GM21528 (cell line): ENCODE data around the gene RALGPS1.

Experiments
- ATAC-seq: cut with Tn5 transposase; IDR thresholded peaks from one replicate; pipeline ENCODE4 v1.9.1; 2021; ENCODE audit warnings: mild to moderate bottlenecking, moderate library complexity; ENCODE audit not compliant: unreplicated experiment, low FRiP score

RALGPS1 gene

GRCh38 chr9:127128341-127129072 is 213.9 kb downstream of the RALGPS1 start:
- ATAC-seq, result no peak

- no peak for ATAC-seq
Measured at GRCh38 chr9:127129073-127129717, 214.6 kb downstream of the RALGPS1 start.

DNA sequence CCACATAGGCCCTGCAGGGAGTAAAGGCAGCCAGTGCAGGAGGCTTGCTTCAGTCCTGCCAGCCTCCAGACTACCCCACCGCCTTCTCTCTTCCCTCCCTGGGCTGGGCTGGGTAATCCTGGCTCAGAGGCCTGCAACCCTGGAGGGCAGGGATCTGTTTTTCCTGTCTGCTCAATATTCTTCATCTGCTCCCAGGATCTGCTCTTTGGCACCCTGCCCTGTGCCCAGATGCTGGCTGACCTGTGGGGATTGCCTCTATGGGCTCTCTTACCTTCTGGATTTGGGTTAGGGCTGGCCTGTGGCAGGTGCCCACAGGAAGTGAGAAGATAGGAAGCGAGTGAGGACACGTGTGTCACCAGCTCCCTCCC is 215.1 kb downstream of the RALGPS1 start:
- ATAC-seq, result no peak

DNA sequence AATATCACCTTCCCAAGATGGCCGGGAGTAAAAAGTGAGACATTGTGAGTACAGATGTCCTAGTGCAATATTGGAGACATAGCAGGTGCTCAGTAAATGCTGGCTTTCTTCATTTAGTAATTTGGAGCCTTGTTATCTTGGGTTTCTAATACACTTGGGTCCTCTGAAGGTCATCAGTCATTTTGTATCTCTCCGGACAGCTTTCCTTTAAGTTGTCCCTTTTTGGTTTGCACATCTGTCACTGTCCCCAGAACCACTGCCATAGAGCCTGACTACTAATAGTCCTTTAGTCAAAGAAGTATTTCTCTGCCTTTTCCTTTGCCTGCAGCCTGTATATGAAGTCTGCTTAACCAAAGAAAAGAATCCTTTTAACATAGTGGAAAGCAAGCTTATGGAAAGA is 215.7 kb downstream of the RALGPS1 start:
- ATAC-seq, result no peak

DNA sequence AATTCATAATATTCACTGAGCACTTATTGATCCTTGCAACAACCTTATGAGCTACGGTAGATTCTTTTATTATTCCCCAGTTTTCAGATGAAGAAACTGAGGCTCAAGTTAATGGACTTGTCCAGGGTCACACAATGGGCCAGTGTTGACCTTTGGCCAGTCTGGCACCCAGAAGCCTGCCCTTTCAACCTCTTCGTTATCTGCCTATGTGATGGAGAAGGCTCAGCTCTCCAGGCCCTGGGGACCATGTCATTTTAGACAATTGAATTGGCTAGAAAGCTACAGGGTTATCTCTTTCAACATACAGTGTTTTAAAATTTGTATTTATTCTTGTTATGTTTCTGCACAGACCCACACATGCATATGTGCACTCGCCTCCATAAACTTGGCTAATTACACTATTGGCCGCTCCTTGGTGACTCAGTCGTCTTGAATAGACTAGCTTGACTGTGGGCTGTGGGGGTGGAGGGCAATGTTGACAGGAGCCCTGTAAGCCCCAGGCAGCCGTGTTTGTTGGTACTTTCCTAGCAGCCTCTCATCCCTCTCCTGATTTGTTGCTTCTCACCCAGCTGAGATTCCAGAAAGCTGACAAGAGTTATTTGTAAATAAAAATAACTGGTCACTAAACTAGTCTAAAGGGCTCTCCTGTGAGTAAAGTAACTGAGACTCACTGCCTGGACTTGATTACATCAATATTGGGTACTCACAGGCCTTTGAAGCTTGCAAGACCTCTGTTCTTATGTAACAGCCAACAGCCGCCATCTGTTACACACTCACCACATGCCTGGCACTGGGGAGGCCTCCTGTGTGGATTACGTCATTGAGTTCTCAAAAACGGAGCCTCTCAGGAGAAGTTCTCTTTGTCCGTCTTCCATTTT is 216.3 kb downstream of the RALGPS1 start:
- no peak for ATAC-seq

GRCh38 chr9:127131871-127132270 is 217.3 kb downstream of the RALGPS1 start:
- no peak for ATAC-seq

DNA sequence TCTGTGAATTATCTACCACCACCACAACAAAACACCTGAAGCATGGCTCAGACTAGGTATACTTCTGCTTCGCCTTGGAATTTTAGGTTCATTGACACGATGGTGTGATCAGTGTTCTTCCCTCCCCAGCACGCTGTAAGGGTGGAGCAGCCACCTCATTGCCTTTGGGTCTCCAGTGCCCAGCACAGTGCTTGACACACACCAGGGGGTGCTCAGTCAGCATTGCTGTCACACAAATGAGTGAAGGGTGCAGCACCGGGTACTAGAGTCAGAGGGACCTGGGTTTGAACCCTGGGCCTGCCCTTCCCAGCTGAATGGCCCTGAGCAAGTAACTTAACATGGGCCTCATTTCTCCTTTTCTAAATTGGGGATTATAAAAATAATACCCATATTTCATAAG is 217.8 kb downstream of the RALGPS1 start:
- ATAC-seq, result no peak

DNA sequence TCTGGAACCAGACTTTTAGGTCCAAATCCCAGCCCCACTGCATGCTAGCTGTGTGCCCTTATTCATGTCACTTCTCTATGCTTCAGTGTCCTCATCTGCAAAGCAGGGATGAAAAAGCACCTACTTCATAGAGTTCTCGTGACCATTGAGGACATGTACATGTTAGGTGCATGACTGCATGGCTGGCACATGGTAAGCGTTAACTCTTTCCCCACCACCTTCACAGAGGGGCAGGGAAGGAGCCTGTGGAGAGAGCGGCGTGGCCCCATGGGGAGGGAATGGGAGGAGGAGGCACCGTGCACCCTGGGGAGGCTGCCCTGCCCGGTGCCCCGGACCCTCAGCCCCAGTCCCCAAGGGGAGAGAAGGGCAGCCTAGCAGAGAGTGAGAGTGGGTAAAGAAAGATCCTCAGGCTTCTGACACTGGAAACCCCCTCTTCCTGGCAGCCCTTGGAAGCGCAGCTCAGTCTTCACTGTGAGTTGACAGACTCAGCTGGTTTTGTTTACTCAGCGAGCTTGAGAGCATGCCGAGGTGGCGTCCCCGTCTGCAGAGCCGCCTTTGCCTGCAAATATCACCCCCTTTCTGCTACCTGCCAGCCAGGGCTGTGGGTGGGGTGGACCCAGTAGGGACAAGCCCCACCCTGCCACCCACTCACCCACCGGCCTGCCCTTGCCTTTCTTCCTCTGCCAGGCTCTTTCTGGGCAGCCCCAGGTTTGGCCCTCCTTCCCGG is 218.5 kb downstream of the RALGPS1 start:
- no peak for ATAC-seq

- ATAC-seq, result no peak
Measured at GRCh38 chr9:127133739-127134167, 219.2 kb downstream of the RALGPS1 start.

DNA sequence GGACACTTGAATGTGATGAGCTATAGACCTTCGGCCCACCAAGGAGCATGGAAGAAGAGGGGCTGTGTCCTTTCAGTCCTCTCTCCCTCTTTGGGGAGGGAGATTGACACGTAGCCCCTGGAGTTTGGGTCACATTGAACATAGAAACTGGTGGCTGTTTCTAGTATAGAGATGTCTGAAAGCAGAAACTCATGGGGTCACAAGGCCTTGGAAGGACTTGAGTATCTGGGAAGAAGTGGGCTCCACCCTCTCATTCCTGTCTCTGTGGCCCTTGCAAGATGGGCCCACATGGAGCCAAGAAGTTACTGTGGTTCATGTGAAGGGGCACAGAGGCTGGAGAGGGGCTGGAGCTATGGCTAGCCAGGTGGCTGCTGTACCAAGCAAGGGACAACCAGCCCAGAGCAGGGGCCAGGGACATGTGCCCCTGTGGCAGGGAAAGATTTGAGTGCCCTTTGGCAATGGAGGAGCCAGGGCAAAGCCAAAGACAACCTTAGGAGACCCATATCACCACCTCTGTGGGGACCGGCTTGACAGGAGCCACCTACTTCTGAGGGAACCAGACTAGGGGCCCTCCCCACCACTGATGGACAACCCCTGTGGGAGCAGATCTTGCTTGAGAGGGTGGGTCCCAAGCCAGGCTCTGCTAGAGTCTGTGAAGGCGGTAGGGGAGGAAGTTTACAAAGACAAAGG is 220.6 kb downstream of the RALGPS1 start:
- ATAC-seq, result no peak

DNA sequence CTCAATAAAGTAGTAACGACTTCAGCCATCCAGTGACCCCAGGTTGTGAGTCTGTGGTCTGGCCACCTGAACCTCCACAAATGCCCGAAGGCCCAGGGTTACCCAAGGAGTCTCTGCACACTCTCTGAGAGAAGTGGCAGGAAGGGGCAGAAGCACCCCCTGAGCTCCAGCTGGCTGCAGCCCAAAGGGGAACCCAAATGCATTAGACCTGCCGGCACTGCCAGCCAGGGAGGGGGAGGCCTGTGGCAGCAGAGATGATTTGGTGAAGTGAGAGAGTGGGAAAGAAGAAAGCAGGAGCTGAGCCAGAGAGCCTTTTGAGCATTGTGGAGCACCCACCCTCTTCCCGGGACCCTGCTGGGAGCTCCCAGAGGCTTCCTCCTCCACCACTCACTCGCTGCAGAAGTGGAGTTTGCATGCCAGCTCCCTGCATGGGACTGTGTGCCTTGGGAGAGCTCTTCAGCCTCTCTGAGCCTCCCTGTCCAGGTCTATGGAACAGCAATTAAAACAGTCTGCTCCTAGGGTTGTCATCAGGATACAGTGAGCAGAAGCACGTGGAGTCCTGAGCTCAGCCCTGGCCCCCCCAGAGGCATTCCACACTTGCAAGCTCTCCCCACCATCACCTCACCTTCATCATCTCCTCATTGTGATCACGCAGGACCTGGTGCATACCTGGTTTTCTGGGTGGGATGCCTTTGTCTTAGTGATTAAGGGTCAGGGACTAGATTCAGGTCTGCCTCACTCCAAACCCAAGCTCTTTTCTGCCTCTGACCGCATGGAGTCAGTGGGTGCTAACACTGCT is 221.7 kb downstream of the RALGPS1 start:
- ATAC-seq, result no peak

- ATAC-seq, result no peak
Measured at GRCh38 chr9:127136880-127137639, 222.5 kb downstream of the RALGPS1 start.

- no peak for ATAC-seq
Measured at GRCh38 chr9:127137640-127138360, 223.2 kb downstream of the RALGPS1 start.

- ATAC-seq, result no peak
Measured at GRCh38 chr9:127138444-127138843, 223.9 kb downstream of the RALGPS1 start.

DNA sequence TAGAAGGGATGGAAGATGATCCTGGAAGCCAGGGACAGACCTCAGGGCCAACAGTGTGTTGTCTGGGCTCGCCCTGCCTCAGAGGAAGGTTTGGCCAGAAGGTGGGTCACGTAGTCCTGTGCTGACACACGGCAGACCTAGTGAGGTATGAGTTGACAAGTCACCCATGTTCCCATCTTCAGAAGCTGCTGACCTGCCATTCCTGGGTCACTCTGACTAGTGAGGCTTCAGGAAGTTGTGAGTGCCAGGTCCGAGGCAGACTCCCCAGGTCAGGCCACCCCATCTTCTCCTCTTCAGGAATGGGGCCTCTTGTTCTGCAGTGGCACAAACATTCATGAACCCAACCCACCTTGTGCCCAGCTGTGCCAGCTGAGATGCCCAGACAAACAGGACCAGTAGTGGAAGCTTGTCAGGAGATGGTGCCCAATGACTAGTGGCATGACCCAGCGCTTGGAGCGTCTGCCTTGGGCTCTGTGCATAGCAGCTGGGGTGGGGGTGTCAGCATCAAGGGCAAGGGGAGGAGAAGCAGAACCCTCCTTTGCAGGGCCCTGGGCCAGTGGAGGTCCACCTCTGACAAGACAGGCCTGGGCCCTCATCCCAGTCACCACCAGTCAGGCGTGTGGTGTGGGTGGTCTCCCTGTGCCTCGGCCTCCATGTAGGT is 224.6 kb downstream of the RALGPS1 start:
- no peak for ATAC-seq

GRCh38 chr9:127139775-127140174 is 225.2 kb downstream of the RALGPS1 start:
- no peak for ATAC-seq

- no peak for ATAC-seq
Measured at GRCh38 chr9:127140181-127140580, 225.6 kb downstream of the RALGPS1 start.
